Measurements from ENCODE around the gene RUVBL2. TPM values are rescaled to one million over a fixed set of nuclear protein-coding genes. Genes with fewer than 3 reads are reported as not detected.

RUVBL2 gene
- total RNA-seq, 1 experiment from 2014 or later = 130 TPM

GRCh38 chr19:48977061-48977460 is 16.6 kb upstream of the RUVBL2 start:
- Histone ChIP-seq H2BK12ac (ENCODE audit: insufficient read length, low read depth, low read length) (no peak overlapping the region), H3K14ac (ENCODE audit: insufficient read depth, low read length) (no peak overlapping the region), H3K27me3 (ENCODE audit: insufficient read depth, low read length) (no peaks in the 10 kb centered on the region), H3K4me1 (ENCODE audit: insufficient read depth, low read length) (no peaks in the 10 kb centered on the region), H3K4ac (ENCODE audit: low read depth, low read length) (no peak overlapping the region), H2BK5ac (ENCODE audit: insufficient read length, low read length) (no peak overlapping the region), H3K56ac (ENCODE audit: insufficient read length, low read depth, low read length) (no peak overlapping the region), H4K5ac (ENCODE audit: insufficient read length, low read depth, low read length) (no peak overlapping the region), H3K23ac (ENCODE audit: insufficient read length, low read depth, low read length) (no peak overlapping the region), H3K4me2 (ENCODE audit: insufficient read depth, insufficient read length, low read length) (no peak overlapping the region), H4K20me1 (ENCODE audit: control insufficient read depth, insufficient read depth, insufficient read length) (no peaks in the 10 kb centered on the region), H4K91ac (ENCODE audit: insufficient read length, low read depth, low read length) (no peak overlapping the region), H3K9ac (ENCODE audit: extremely low read depth, insufficient read length, low read length) (no peak overlapping the region), H4K8ac (replicated peaks; ENCODE audit: insufficient read length, low read depth, low read length) (no peak overlapping the region), H3K27ac (ENCODE audit: insufficient read length, low read depth, low read length) (no peak overlapping the region), H3T11ph (ENCODE audit: low read length) (no peak overlapping the region), H3K9me3 (ENCODE audit: control insufficient read depth, low read depth, low read length) (no peaks in the 10 kb centered on the region), H3K79me2 (ENCODE audit: insufficient read depth, low read length) (no peaks in the 10 kb centered on the region), H3K79me1 (ENCODE audit: insufficient read depth, low read depth, low read length, poor library complexity, severe bottlenecking) (no peaks in the 10 kb centered on the region), H2BK15ac (ENCODE audit: low read depth, low read length) (no peak overlapping the region), H2AK5ac (ENCODE audit: insufficient read length, low read length) (no peak overlapping the region), H2AFZ (ENCODE audit: low read length) (no peak overlapping the region), H2BK120ac (ENCODE audit: low read depth, low read length, poor library complexity, severe bottlenecking) (no peak overlapping the region), H3K18ac (ENCODE audit: insufficient read length, low read depth, low read length) (no peak overlapping the region), H3K23me2 (ENCODE audit: insufficient read length, low read depth, low read length, poor library complexity, severe bottlenecking) (no peaks in the 10 kb centered on the region), H2BK20ac (ENCODE audit: low read depth, low read length, poor library complexity, severe bottlenecking) (no peak overlapping the region)
- Mint-ChIP-seq H3K9me3 (no peaks in the 10 kb centered on the region; a peak in 1 of 5 replicates), H3K27me3 (ENCODE audit: low read depth) (no peaks in the 10 kb centered on the region), H3K4me3 (no peak overlapping the region), H3K27ac (no peak overlapping the region), H3K36me3 (ENCODE audit: insufficient read depth in 1 of 3, low read depth in 3 of 3) (peaks cover 20 to 48% (median 42%) of the 10 kb centered on the region in 3 experiments), H3K4me1 (no peaks in the 10 kb centered on the region)
- TF ChIP-seq CTCF (conservative IDR thresholded peaks at IDR 0.05) = no peak
- no peak for DNase-seq
- WGBS (ENCODE audit: extremely low coverage, insufficient read length, low lambda C conversion rate) = no CpG with 5 or more reads among the region's 2 CpGs

Measured in H9 (cell line).